NCI-H2227 (cell line): ENCODE results near the gene TMEM52.
"Not testable (repeated sequence)": the region's sequence is repeated elsewhere in the genome, so short reads cannot be mapped to it uniquely, and the experiment has no call there.

ENCODE experiments used
- DNase-seq: peaks from one replicate; lab custom pipeline; 2025; ENCODE audit not compliant: unreplicated experiment; lab: John Stamatoyannopoulos, UW

Gene TMEM52

GRCh38 chr1:1947493-1947892 lies 28.4 kb upstream of the TMEM52 start:
- DNase-seq, result no peak

- no peak for DNase-seq
Observed at GRCh38 chr1:1946540-1946939, 27.5 kb upstream of the TMEM52 start.

GRCh38 chr1:1945782-1946393 lies 26.8 kb upstream of the TMEM52 start:
- DNase-seq, result no peak

- DNase-seq, result peak; percentile 76
Observed at GRCh38 chr1:1943834-1944570, 24.9 kb upstream of the TMEM52 start.

GRCh38 chr1:1942753-1943656 lies 23.9 kb upstream of the TMEM52 start:
- DNase-seq, result no peak

- DNase-seq, result no peak
Observed at GRCh38 chr1:1941868-1942752, 23.0 kb upstream of the TMEM52 start.

- DNase-seq, result no peak
Observed at GRCh38 chr1:1941211-1941841, 22.2 kb upstream of the TMEM52 start.

GRCh38 chr1:1940123-1940425 lies 21.0 kb upstream of the TMEM52 start:
- no peak for DNase-seq

GRCh38 chr1:1939296-1940122 lies 20.4 kb upstream of the TMEM52 start:
- DNase-seq, result no peak

- DNase-seq, result no peak
Observed at GRCh38 chr1:1938613-1939295, 19.7 kb upstream of the TMEM52 start.

- DNase-seq, result no peak
Observed at GRCh38 chr1:1938276-1938573, 19.1 kb upstream of the TMEM52 start.

- no peak for DNase-seq
Observed at GRCh38 chr1:1937549-1938275, 18.6 kb upstream of the TMEM52 start.

- no peak for DNase-seq
Observed at GRCh38 chr1:1937061-1937460, 18.0 kb upstream of the TMEM52 start.

- not testable (repeated sequence) for DNase-seq
Observed at GRCh38 chr1:1934848-1935247, 15.8 kb upstream of the TMEM52 start.

GRCh38 chr1:1929639-1930545 lies 10.8 kb upstream of the TMEM52 start:
- no peak for DNase-seq

GRCh38 chr1:1929102-1929638 lies 10.1 kb upstream of the TMEM52 start:
- no peak for DNase-seq
